IMR-90 (cell line): Measurements from ENCODE around the gene TBC1D22B. TPM values are rescaled to one million over a fixed set of nuclear protein-coding genes. Genes with fewer than 3 reads are reported as not detected.
A peak's percentile ranks its signal among the peaks of the same experiment; 100 is the strongest.

ENCODE experiments used
- ATAC-seq: fragments of 200-7000 bp; cut with Tn5 transposase; 2 replicates; pipeline ENCODE4 v1.9.1; 2020; ENCODE audit warnings: low read depth, mild to moderate bottlenecking, moderate library complexity
- BruUV-seq: library from RNA; stranded (reverse); fragments of 400-500 nt; replicated peaks from 2 replicates; lab custom pipeline; 2021; lab: Mats Ljungman, UMichigan
- CTCF ChIA-PET: fragments of 300-600 bp; formaldehyde crosslinking; extraction: SDS; loops from one replicate; lab custom pipeline; 2021; ENCODE audit warnings: antibody characterized with exemption; lab: Yijun Ruan, JAX
- POLR2A ChIA-PET: fragments of 300-600 bp; sonication (Branson Sonifier 250); formaldehyde crosslinking; loops from one replicate; lab custom pipeline; 2022; ENCODE audit warnings: antibody characterized with exemption; ENCODE audit not compliant: unreplicated experiment; lab: Charles Lee
- DNase-seq: peaks from one replicate; pipeline ENCODE4 v3.0.0; 2013
- H2AFZ ChIP-seq: replicated peaks from 2 replicates; pipeline ENCODE3; 2013; ENCODE audit warnings: low read length, mild to moderate bottlenecking; ENCODE audit not compliant: poor library complexity
- H2AK5ac ChIP-seq: 2 replicates; pipeline ENCODE4 v1.6.1; 2013; ENCODE audit warnings: low read depth, low read length, inconsistent platforms
- H2AK9ac ChIP-seq: replicated peaks from 2 replicates; pipeline ENCODE3; 2013; ENCODE audit warnings: mild to moderate bottlenecking, low read depth, low read length, moderate library complexity; ENCODE audit not compliant: poor library complexity
- H2BK120ac ChIP-seq: 2 replicates; pipeline ENCODE4 v1.6.1; 2013; ENCODE audit warnings: low read depth, low read length, inconsistent platforms
- H2BK15ac ChIP-seq: 3 replicates; pipeline ENCODE4 v1.6.1; 2013; ENCODE audit warnings: low read depth, low read length, inconsistent platforms
- H2BK20ac ChIP-seq: 2 replicates; pipeline ENCODE4 v1.6.1; 2013; ENCODE audit warnings: low read depth, mild to moderate bottlenecking, inconsistent platforms, low read length, moderate library complexity
- H2BK5ac ChIP-seq: 2 replicates; pipeline ENCODE4 v1.6.1; 2013; ENCODE audit warnings: mild to moderate bottlenecking, low read depth, low read length, inconsistent platforms; ENCODE audit not compliant: poor library complexity, severe bottlenecking
- H3K14ac ChIP-seq: replicated peaks from 2 replicates; pipeline ENCODE4 v1.6.1; 2013; ENCODE audit warnings: low read depth, low read length, inconsistent platforms
- H3K18ac ChIP-seq: 2 replicates; pipeline ENCODE4 v1.6.1; 2013; ENCODE audit warnings: low read depth, low read length, control low read depth
- H3K23ac ChIP-seq: 2 replicates; pipeline ENCODE4 v1.6.1; 2013; ENCODE audit warnings: low read depth, low read length, inconsistent platforms
- H3K27ac ChIP-seq: 2 replicates; pipeline ENCODE4 v1.5.1; 2013; ENCODE audit warnings: mild to moderate bottlenecking, control low read depth, low read length; ENCODE audit not compliant: insufficient read depth
- H3K27me3 ChIP-seq: 2 replicates; pipeline ENCODE4 v1.6.1; 2013; ENCODE audit warnings: low read length; ENCODE audit not compliant: control insufficient read depth, insufficient read depth
- H3K36me3 ChIP-seq: 2 replicates; pipeline ENCODE4 v1.6.1; 2013; ENCODE audit warnings: low read length, mixed read lengths; ENCODE audit not compliant: control insufficient read depth, insufficient read depth
- H3K4ac ChIP-seq: 2 replicates; pipeline ENCODE4 v1.6.1; 2013; ENCODE audit warnings: low read depth, low read length, inconsistent platforms
- H3K4me1 ChIP-seq: 2 replicates; pipeline ENCODE4 v1.6.1; 2013; ENCODE audit warnings: low read length, mixed read lengths; ENCODE audit not compliant: control insufficient read depth, insufficient read depth
- H3K4me2 ChIP-seq: 2 replicates; pipeline ENCODE4 v1.6.1; 2013; ENCODE audit warnings: low read depth, mild to moderate bottlenecking, control low read depth, low read length, moderate library complexity
- H3K4me3 ChIP-seq: 2 replicates; pipeline ENCODE4 v1.5.1; 2013; ENCODE audit warnings: low read depth, mild to moderate bottlenecking, control low read depth, low read length, moderate library complexity; ENCODE audit not compliant: insufficient read depth
- H3K56ac ChIP-seq: 2 replicates; pipeline ENCODE4 v1.6.1; 2013; ENCODE audit warnings: low read length, inconsistent platforms; ENCODE audit not compliant: insufficient read depth; ENCODE audit errors: extremely low read depth
- H3K79me1 ChIP-seq, 2 experiments: 2 replicates each; pipeline ENCODE4 v1.6.1; 2013; ENCODE audit warnings: low read length in 2 of 2, inconsistent platforms in 1 of 2, low read depth in 1 of 2
- H3K9ac ChIP-seq: 2 replicates; pipeline ENCODE4 v1.6.1; 2013; ENCODE audit warnings: low read depth, low read length, control low read depth
- H3K9me1 ChIP-seq: 2 replicates; pipeline ENCODE4 v1.6.1; 2013; ENCODE audit warnings: low read length, inconsistent platforms; ENCODE audit not compliant: insufficient read depth
- H3K9me3 ChIP-seq: 2 replicates; pipeline ENCODE4 v1.6.1; 2013; ENCODE audit warnings: low read length; ENCODE audit not compliant: control insufficient read depth, insufficient read depth
- H4K20me1 ChIP-seq: 2 replicates; pipeline ENCODE4 v1.6.1; 2013; ENCODE audit warnings: low read length, inconsistent platforms; ENCODE audit not compliant: insufficient read depth
- H4K5ac ChIP-seq: 2 replicates; pipeline ENCODE4 v1.6.1; 2013; ENCODE audit warnings: mild to moderate bottlenecking, low read depth, low read length, control low read depth
- H4K8ac ChIP-seq, 2 experiments: 2 replicates each; pipeline ENCODE4 v1.6.1; 2013; ENCODE audit warnings: low read depth in 2 of 2, low read length in 2 of 2, control low read depth in 1 of 2, inconsistent platforms in 1 of 2
- H4K91ac ChIP-seq: 2 replicates; pipeline ENCODE4 v1.6.1; 2013; ENCODE audit warnings: low read depth, low read length, inconsistent platforms; ENCODE audit not compliant: insufficient read depth
- CEBPB ChIP-seq: IDR thresholded peaks from 2 replicates; pipeline ENCODE4 v1.6.1; 2012; ENCODE audit warnings: low read depth, low read length, improper control_type of control experiment
- CHD1 ChIP-seq: IDR thresholded peaks from 2 replicates; pipeline ENCODE4 v1.6.1; 2012; ENCODE audit warnings: low read depth, low read length, improper control_type of control experiment
- MAZ ChIP-seq: IDR thresholded peaks from 2 replicates; pipeline ENCODE4 v1.6.1; 2012; ENCODE audit warnings: low read depth, mild to moderate bottlenecking, low read length, improper control_type of control experiment, moderate library complexity, borderline replicate concordance
- RCOR1 ChIP-seq: IDR thresholded peaks from 2 replicates; pipeline ENCODE4 v1.6.1; 2012; ENCODE audit warnings: mild to moderate bottlenecking, low read length, improper control_type of control experiment; ENCODE audit not compliant: insufficient replicate concordance
- RFX5 ChIP-seq: IDR thresholded peaks from 2 replicates; pipeline ENCODE4 v1.8.0; 2012; ENCODE audit warnings: low read depth, mild to moderate bottlenecking, low read length, moderate library complexity
- USF2 ChIP-seq: fragments of 150-350 bp; IDR thresholded peaks from 2 replicates; pipeline ENCODE4 v1.6.1; 2017; ENCODE audit warnings: mild to moderate bottlenecking, antibody characterized with exemption, low read length, low read depth
- WGBS, 2 experiments: methylation state at CpG; one replicate each; pipeline versions ENCODE4 v1.1.5 to v1.1.7; 2013; ENCODE audit warnings: missing lambda C conversion rate in 2 of 2; ENCODE audit not compliant: insufficient read length in 1 of 2; ENCODE audit errors: extremely low coverage in 2 of 2; 5-methylcytosine and 5-hydroxymethylcytosine counted together
- dilution Hi-C: fragments of 300-500 bp; cut with HindIII; formaldehyde crosslinking; loops from one replicate; pipeline ENCODE4 v1.14.3; 2018; ENCODE audit warnings: low sequenced_read_pairs; ENCODE audit not compliant: unreplicated experiment
- in situ Hi-C: fragments of 300-500 bp; cut with MboI; formaldehyde crosslinking; loops from 3 replicates; pipeline ENCODE4 v1.14.3; 2019; ENCODE audit warnings: low sequenced_read_pairs, inconsistent platforms, mixed read lengths
- intact Hi-C: fragments of 100-400 bp; cut with micrococcal nuclease; formaldehyde crosslinking; loops from 2 replicates; pipeline ENCODE4 v1.10.0; 2022
- polyA plus RNA-seq, 3 experiments: library from polyadenylated mRNA; depleted of rRNA; stranded (reverse); fragments of >200 nt; gene quantifications; 2 replicates each; pipeline ENCODE4 v1.2.3, GENCODE V29; 2012; ENCODE audit warnings: low replicate concordance in 1 of 3
- total RNA-seq: library from RNA; depleted of rRNA; stranded (reverse); fragments of >200 nt; gene quantifications from 2 replicates; pipeline ENCODE4 v1.2.3, GENCODE V29; 2012

Gene TBC1D22B
- total and polyA plus RNA-seq, 2 of the 4 experiments (the other 2 are of a cell fraction), result 6.6 to 7.5 TPM

- Histone ChIP-seq H3K4me1 (peaks cover 16% of the 10 kb centered on the region), H3K27ac (no peak overlapping the region), H2AFZ (no peak overlapping the region), H3K4ac (no peak overlapping the region), H3K9me3 (no peaks in the 10 kb centered on the region), H3K9me1 (peaks cover 19% of the 10 kb centered on the region), H3K79me1 (peaks cover 46 to 66% of the 10 kb centered on the region in 2 experiments), H4K8ac (no peak overlapping the region), H3K9ac (no peak overlapping the region), H2BK15ac (no peak overlapping the region), H3K18ac (no peak overlapping the region), H4K20me1 (peaks cover 19% of the 10 kb centered on the region; the same call in 1 of the 2 replicates), H3K56ac (no peak overlapping the region), H3K4me3 (no peak overlapping the region), H4K5ac (no peak overlapping the region), H2AK5ac (no peak overlapping the region), H2AK9ac (no peak overlapping the region), H3K4me2 (no peak overlapping the region), H3K14ac (no peak overlapping the region), H2BK20ac (no peak overlapping the region), H3K23ac (no peak overlapping the region), H3K27me3 (no peaks in the 10 kb centered on the region), H3K36me3 (peaks cover 25% of the 10 kb centered on the region), H4K91ac (no peak overlapping the region), H2BK120ac (no peak overlapping the region), H2BK5ac (no peak overlapping the region)
- TF ChIP-seq CEBPB, result peak; percentile 56
- no peak for TF ChIP-seq CHD1
- no peak for TF ChIP-seq RFX5
- no peak for TF ChIP-seq USF2
- no peak for TF ChIP-seq MAZ
- TF ChIP-seq RCOR1, result no peak
- intact Hi-C loops, result loop anchor here (5.0 kb wide), 2 partner anchors 200 to 325 kb away; no protein-coding TSS in a partner anchor
- in situ Hi-C loops, result no loop called here
- WGBS, 2 experiments, result no CpG with 5 or more reads among the region's 3 CpGs
- POLR2A ChIA-PET, result no interaction called here
- BruUV-seq, result no TSS peak
- ATAC-seq (no peak), DNase-seq (no peak)
- dilution Hi-C loops, result no loop called here
- CTCF ChIA-PET, result interaction anchor here (0.9 kb wide), 1 partner anchor 41 kb away, joined by 3 read pairs; no protein-coding TSS in a partner anchor
Measured at GRCh38 chr6:37366910-37367309, 109.3 kb downstream of the TBC1D22B start.
